HG03342 (cell line): ENCODE measurements around the gene ZFP90.
A peak's percentile ranks its signal among the peaks of the same experiment; 100 is the strongest.
"Not testable (repeated sequence)": the region's sequence is repeated elsewhere in the genome, so short reads cannot be mapped to it uniquely, and the experiment has no call there.

Experiments used
- ATAC-seq: cut with Tn5 transposase; IDR thresholded peaks from one replicate; pipeline ENCODE4 v1.9.1; 2021; ENCODE audit warnings: mild to moderate bottlenecking, moderate library complexity; ENCODE audit not compliant: unreplicated experiment

ZFP90 gene

DNA sequence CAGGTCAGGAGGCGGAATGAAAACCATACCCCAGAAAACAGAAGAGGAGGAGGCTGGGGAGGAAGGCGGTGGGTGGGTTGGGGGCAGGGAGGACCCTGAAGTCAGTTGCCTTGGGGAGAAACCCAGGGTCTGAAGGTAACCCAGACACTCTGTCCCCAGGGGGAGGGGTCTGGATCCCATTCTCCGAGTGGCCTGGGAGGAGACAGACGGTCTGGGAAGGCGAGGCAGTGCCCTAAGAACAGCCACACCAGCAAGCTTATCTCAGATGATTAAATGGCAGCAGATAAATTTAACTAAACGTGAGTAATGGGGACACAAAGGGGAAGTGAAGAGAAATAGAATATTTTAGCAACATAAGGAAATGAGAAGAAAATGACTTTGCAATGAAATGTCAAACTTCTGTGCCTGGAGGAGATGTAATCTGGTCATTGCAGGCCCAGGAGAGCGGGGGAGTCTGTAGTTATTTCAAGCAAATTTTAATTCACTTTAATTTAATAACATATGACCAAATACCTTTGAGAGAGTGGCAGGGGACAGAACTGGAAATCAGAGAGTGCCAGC is 21.4 kb upstream of the ZFP90 start:
- no peak for ATAC-seq

GRCh38 chr16:68519225-68519745 is 19.8 kb upstream of the ZFP90 start:
- no peak for ATAC-seq

- peak; percentile 92 for ATAC-seq
Observed at GRCh38 chr16:68520649-68521086, 18.4 kb upstream of the ZFP90 start.

GRCh38 chr16:68524069-68524820 is 14.8 kb upstream of the ZFP90 start:
- no peak for ATAC-seq

GRCh38 chr16:68526143-68526781 is 12.8 kb upstream of the ZFP90 start:
- ATAC-seq = no peak

GRCh38 chr16:68526782-68527145 is 12.3 kb upstream of the ZFP90 start:
- ATAC-seq = no peak

- ATAC-seq = no peak
Observed at GRCh38 chr16:68528233-68528632, 10.9 kb upstream of the ZFP90 start.

GRCh38 chr16:68528686-68529379 is 10.3 kb upstream of the ZFP90 start:
- ATAC-seq = peak; percentile 71

DNA sequence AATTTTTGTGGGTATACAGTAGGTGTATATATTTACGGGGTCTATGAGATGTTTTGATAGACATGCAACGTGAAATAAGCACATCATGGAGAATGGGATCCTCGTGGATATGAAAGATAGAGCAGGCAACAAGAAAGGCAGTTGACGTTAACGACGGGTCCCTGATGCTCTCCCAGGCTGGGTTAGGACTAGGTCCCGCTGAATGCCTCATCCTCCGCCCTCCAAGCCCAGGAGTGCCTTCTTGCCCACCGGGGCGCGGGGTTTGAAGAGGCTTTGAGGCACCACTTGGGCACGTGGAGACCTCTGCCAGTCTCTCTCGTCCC is 9.5 kb upstream of the ZFP90 start:
- ATAC-seq = peak; percentile 10

- peak; percentile 88 for ATAC-seq
Observed at GRCh38 chr16:68529931-68530701, 9.0 kb upstream of the ZFP90 start.

DNA sequence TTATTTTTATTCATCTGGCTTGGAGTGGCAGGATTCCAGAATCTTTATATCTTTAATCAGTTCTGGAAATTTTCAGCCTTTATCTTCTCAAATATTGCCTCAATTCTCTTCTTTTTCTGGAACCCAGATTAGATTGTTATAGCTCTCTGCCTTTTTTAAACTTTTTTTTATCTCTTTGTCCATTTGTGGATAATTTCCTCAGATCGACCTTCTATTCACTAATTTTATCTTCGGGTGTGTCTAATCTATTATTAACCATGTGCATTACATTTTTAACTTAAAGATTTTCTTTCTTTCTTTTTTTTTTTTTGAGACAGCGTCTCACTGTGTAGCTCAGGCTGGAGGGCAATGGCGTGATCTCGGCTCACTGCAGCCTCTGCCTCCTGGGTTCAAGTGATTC is 5.2 kb upstream of the ZFP90 start:
- ATAC-seq = no peak

DNA sequence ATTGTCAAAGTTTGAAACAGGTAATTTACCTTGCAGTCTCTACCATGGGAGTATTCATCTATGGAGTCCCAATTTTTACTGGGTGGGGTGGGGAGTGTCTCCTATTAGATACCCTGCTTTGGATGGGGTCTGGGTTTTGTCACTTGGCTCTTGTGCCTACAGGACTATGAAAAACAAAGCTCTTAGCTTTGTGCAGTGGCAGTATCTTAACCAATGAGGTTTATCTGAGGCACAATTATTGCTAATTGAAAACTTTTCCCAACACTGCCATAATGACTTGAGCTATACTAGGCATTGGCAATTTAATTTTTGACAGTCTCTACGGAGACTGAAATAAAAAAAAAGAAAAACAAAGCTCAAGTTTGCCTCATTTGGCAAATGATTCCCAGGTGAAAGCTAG is 3.8 kb upstream of the ZFP90 start:
- ATAC-seq = no peak

GRCh38 chr16:68539711-68540239 is 684 bp downstream of the ZFP90 start:
- peak; percentile 18 for ATAC-seq

DNA sequence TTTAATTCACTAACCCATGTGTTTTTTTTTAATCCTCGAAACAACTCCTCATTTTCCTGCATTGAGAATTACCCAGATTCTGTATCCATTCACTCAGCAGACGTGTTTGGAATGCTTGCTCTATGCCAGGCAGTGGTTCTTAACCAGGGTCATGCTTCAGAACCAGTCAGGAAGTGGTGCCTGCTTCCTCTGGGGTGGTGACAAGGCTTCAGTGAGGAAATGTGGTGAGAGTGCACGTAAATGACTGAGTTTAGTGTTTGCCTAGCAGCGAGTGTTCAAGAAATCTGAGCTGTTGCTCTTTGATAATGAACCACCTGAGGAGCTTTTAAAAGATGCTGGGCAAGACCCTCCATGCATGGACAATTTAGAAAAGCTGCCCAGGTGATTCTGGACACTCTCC is 9.9 kb downstream of the ZFP90 start:
- no peak for ATAC-seq

GRCh38 chr16:68553186-68553585 is 14.1 kb downstream of the ZFP90 start:
- ATAC-seq = no peak

DNA sequence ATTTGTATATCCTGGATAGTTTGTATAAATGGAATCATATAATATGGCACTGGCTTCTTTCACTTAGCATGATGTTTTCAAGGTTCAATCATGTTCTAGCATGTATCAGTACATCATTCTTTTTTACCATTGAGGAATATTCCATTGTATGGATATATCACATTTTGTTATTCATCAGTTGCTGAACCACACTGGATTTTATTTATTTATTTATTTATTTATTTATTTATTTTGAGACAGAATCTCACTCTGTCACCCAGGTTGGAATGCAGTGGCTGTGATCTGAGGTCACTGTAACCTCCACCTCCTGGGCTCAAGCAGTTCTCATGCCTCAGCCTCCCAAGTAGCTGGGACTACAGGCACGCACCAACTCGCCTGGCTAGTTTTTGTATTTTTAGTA is 21.2 kb downstream of the ZFP90 start:
- ATAC-seq = not testable (repeated sequence)

DNA sequence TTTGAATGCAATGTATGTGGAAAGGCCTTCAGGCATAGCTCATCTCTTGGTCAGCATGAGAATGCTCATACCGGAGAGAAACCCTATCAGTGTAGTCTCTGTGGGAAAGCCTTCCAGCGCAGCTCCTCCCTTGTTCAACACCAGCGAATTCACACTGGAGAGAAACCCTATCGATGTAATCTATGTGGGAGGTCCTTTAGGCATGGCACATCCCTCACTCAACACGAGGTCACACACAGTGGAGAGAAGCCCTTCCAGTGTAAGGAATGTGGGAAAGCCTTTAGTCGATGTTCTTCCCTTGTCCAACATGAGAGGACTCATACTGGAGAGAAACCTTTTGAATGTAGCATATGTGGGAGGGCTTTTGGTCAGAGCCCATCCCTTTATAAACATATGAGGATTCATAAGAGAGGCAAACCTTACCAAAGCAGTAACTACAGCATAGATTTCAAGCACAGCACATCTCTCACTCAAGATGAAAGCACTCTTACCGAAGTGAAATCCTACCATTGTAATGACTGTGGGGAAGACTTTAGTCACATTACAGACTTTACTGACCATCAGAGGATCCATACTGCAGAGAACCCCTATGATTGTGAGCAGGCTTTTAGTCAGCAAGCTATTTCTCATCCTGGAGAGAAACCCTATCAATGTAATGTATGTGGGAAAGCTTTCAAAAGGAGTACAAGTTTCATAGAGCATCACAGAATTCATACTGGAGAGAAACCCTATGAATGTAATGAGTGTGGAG is 24.7 kb downstream of the ZFP90 start:
- no peak for ATAC-seq

- no peak for ATAC-seq
Observed at GRCh38 chr16:68564382-68564985, 25.4 kb downstream of the ZFP90 start.

- ATAC-seq = no peak
Observed at GRCh38 chr16:68574479-68574878, 35.4 kb downstream of the ZFP90 start.
